ENCODE data around the gene PSAT1. TPM values are rescaled to one million over a fixed set of nuclear protein-coding genes. Genes with fewer than 3 reads are reported as not detected.

The PSAT1 gene
- total RNA-seq, 2 experiments from 2014 or later: 145 to 190 TPM

DNA sequence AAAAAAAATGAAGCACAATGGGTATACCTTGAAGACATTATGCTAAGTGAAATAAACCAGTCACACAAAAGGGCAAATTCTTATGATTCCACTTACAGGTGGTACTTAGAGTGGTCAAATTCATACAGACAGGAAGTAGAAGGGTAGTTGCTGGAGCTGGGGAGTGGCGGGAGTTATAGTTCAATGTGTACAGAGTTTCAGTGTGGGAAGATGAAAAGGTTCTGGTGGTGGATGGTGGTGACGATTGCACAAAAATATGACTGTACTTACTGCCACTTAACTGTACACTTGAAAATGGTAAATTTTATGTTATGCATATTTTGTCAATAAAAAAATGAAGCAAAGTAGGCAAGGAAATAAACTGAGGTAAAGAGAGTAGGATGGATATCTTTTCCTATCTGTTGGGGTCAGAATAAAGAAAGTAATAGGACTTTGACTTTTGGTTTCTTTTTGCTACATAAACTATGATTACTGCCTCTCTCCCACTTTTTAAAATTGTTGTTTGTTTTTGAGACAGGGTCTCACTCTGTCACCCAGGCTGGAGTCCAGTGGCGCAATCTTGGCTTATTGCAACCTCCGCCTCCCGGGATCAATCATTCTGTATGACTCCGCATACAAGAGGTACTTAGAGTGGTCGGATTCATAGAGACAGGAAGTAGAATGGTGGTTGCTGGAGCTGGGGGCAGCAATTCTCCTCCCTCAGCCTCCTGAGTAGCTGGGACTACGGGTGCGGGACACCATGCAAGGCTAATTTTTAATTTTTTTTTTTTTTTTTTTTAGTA is 4.0 kb upstream of the PSAT1 start:
- peak overlapping the region; percentile 49 for H3K27ac Mint-ChIP-seq
- no peak for ATAC-seq
- CTCF ChIA-PET: interaction anchor here (0.7 to 1.4 kb wide), 3 partner anchors 12 to 53 kb away, joined by 3 to 5 read pairs (median 4); no protein-coding TSS in a partner anchor

DNA sequence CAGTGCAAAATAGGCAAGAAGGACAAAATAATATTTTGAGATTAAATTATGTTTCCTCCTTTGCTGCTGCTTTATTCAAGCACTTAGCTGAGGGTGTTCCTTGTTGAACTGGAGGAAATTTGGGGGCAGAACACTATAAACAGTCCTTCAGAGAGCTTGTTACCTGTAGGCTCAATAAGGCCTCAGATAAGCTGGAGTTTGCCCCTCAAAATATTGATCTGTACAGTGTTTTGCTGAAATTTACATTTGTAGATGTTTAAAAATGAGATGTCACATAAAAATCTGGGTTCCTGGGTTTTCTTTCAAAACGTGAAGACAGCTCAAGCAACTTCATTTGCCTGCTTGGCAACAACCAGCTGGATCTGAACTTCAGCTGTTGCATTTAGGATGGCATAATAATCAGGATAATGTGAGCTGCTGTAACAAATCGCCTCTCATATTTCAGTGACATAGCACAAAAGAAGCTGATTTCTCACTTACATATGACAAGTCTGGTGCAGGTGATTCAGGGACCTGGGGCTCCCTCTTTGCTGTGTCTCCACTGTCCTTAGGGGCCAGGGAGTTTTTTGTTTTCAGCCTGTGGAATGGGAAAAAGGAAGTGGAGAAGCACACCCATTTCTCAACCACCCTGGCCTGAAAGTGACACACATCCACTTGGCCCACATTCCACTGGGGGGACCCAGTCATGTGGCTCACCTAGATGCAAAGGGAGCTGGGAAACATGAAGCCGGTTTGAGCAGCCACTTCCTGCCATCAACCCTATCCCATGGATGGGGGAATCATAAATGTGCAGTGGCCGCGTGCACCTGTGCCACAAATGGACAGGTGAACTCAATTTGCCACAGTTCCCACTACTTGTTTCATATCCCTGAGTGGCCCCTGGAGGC is 2.4 kb upstream of the PSAT1 start:
- intact Hi-C loops (cut with DNase I, micrococcal nuclease): loop anchor here (5.0 to 10.0 kb wide), 4 partner anchors 262 to 1278 kb away; partner anchors contain the start of genes GNAQ (in 1 of the 2), TLE4 (in 1 of the 2) and VPS13A (in 1 of the 2)
- CTCF ChIA-PET: interaction anchor here (0.6 to 1.4 kb wide), 4 partner anchors 9 to 47 kb away, joined by 3 read pairs; no protein-coding TSS in a partner anchor
- no peak for ATAC-seq
- Mint-ChIP-seq H3K9me3 (ENCODE audit: low read depth) (no peaks in the 10 kb centered on the region), H3K4me3 (no peak overlapping the region), H3K27ac (no peak overlapping the region), H3K4me1 (peaks cover 22% of the 10 kb centered on the region), H3K27me3 (no peaks in the 10 kb centered on the region), H3K36me3 (ENCODE audit: low read depth) (peaks cover 15% of the 10 kb centered on the region)
- DNase-seq: no peak
- POLR2A ChIA-PET: no interaction called here

More for the DNA sequence above, 4.0 kb upstream of the PSAT1 start:
- Mint-ChIP-seq H3K27me3 (no peaks in the 10 kb centered on the region), H3K4me1 (peaks cover 22% of the 10 kb centered on the region), H3K36me3 (ENCODE audit: low read depth) (peaks cover 5% of the 10 kb centered on the region), H3K9me3 (ENCODE audit: low read depth) (no peaks in the 10 kb centered on the region), H3K4me3 (peak overlapping the region; percentile 0)
- DNase-seq: peak; percentile 49
- POLR2A ChIA-PET: interaction anchor here (0.7 kb wide), 1 partner anchor 57 kb away, joined by 5 read pairs; no protein-coding TSS in a partner anchor
- intact Hi-C loops (cut with DNase I, micrococcal nuclease): loop anchor here in 1 of 2 experiments (10.0 kb wide), 1 partner anchor 818 kb away; no protein-coding TSS in a partner anchor

DNA sequence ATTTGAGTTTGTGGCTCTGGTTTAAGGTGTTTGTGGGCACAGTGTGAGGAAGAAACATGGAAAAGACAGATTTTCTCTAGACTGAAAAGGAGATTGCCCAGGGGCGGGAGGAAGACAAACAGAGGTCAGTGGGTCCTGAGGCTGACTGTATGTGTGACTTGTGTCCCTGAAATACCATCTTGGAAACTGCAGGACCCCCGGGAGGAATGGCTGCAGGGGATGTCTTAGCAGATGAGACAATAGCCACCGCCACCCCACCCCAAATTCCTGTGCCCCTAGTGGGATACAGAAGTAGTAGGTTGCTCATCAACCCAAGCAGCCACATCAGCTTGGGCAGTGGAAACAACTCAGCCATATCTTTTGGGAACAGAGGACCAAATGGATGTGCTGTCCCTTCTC is 1.7 kb upstream of the PSAT1 start:
- DNase-seq (no peak), ATAC-seq (no peak)
- ChIA-PET CTCF (no interaction called here), POLR2A (no interaction called here)
- peaks cover 21% of the 10 kb centered on the region for H3K36me3 Mint-ChIP-seq (ENCODE audit: low read depth)
- no peaks in the 10 kb centered on the region for H3K27me3 Mint-ChIP-seq
- H3K9me3 Mint-ChIP-seq (ENCODE audit: low read depth): no peaks in the 10 kb centered on the region
- H3K27ac Mint-ChIP-seq: no peak overlapping the region
- H3K4me3 Mint-ChIP-seq: no peak overlapping the region
- intact Hi-C loops (cut with DNase I, micrococcal nuclease): loop anchor here (5.0 to 10.0 kb wide), 4 partner anchors 263 to 1277 kb away; partner anchors contain the start of genes GNAQ (in 1 of the 2), TLE4 (in 1 of the 2) and VPS13A (in 1 of the 2)
- peaks cover 27% of the 10 kb centered on the region for H3K4me1 Mint-ChIP-seq

DNA sequence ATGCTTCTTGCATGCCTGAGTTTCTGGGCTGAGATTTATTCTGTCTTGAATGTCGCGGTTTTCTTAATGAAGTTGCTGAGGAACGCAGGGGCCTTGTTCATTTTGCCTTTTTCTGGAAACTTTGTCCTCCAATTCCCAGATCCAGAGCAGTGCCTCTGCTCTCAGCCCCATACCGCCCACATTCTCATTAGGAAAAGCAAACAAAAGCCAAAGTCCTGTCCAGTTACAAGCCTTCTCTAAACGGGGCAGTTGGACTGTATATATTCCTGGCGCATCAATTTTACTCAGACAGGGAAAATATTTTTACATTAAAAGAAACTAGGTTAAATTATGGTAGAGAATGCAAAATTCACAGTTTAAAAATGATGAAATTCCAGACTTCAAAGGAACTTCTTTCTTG is 1.2 kb upstream of the PSAT1 start:
- ChIA-PET CTCF (interaction anchor here (0.6 kb wide), 1 partner anchor 36 kb away, joined by 3 read pairs; no protein-coding TSS in a partner anchor), POLR2A (interaction anchor here (1.2 kb wide), 1 partner anchor 59 kb away, joined by 3 read pairs; no protein-coding TSS in a partner anchor)
- H3K4me1 Mint-ChIP-seq: peaks cover 29% of the 10 kb centered on the region

DNA sequence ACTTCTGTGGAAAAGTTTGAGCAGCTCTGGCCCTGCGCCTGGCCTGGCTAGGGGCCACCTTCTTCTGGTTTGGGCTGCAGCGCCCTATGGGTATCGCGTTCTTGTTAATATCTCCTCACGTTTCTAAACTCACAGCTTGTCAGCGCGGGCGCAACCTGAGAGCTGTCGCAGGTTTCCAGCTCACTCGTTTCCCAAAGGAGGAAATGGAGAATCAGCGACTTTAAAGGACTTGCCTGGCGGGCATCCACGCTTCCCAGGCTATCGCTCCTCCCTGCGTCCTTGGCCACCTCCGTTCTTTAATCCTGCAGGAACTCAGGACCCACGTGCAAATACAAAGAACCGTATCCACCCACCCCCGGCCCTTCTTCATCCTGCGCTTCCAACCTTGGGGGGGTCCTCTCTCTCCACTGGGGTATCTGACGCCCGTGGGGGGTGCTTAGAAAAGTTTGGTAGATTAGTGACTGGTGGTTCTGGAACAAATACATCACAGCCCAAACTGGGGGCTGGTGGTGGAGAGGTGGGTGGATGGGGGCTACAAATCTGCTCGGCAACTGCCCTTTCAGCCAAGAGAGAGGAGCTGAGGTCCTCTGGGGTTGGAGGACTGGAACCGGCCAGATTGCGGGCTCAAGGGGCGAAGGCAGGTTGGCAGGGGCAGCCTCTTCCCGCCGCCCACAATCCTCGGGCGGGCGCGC is 578 bp upstream of the PSAT1 start:
- peak; percentile 53 for DNase-seq
- Mint-ChIP-seq H3K36me3 (ENCODE audit: low read depth) (peaks cover 25% of the 10 kb centered on the region), H3K27me3 (no peaks in the 10 kb centered on the region), H3K4me3 (peak overlapping the region; percentile 91), H3K27ac (peak overlapping the region; percentile 97), H3K9me3 (ENCODE audit: low read depth) (no peaks in the 10 kb centered on the region), H3K4me1 (peaks cover 29% of the 10 kb centered on the region)
- ChIA-PET CTCF (interaction anchor here (0.6 to 3.7 kb wide), 10 partner anchors 8 to 953 kb away, joined by 3 to 13 read pairs (median 3); no protein-coding TSS in a partner anchor), POLR2A (interaction anchor here (0.5 to 1.2 kb wide), 3 partner anchors 21 to 178 kb away, joined by 3 read pairs; no protein-coding TSS in a partner anchor)
- intact Hi-C loops (cut with DNase I, micrococcal nuclease): loop anchor here (1.0 to 10.0 kb wide), 10 partner anchors 35 to 1276 kb away; partner anchors contain the start of genes CEP78 (in 2 of the 2), GNAQ (in 2 of the 2), TLE4 (in 2 of the 2) and VPS13A (in 2 of the 2)
- peak; percentile 4 for ATAC-seq

More for the DNA sequence above, 1.2 kb upstream of the PSAT1 start:
- H3K27me3 Mint-ChIP-seq: no peaks in the 10 kb centered on the region
- peaks cover 24% of the 10 kb centered on the region for H3K36me3 Mint-ChIP-seq (ENCODE audit: low read depth)
- H3K27ac Mint-ChIP-seq: peak overlapping the region; percentile 97
- ATAC-seq: no peak
- H3K9me3 Mint-ChIP-seq (ENCODE audit: low read depth): no peaks in the 10 kb centered on the region
- DNase-seq: no peak
- peak overlapping the region; percentile 91 for H3K4me3 Mint-ChIP-seq
- intact Hi-C loops (cut with DNase I, micrococcal nuclease): loop anchor here (1.0 to 10.0 kb wide), 10 partner anchors 34 to 1277 kb away; partner anchors contain the start of genes CEP78 (in 2 of the 2), GNAQ (in 2 of the 2), TLE4 (in 2 of the 2) and VPS13A (in 2 of the 2)

DNA sequence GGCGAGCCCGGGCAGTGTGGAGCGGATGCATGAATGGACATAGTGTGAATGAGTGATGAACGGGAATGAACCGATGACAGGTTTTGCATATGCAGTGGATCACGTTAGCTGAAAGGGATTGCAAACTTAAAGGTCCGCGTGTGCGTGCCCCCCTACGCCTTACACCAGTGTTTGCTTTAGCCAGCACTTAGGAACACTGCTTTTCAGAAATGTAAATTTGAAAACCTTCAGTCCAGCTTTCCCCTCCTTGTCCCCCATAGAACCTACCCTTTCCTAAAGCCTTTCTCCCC is 692 bp downstream of the PSAT1 start:
- intact Hi-C loops (cut with DNase I, micrococcal nuclease): loop anchor here (2.0 to 10.0 kb wide), 8 partner anchors 37 to 1275 kb away; partner anchors contain the start of genes GNAQ (in 2 of the 2), TLE4 (in 2 of the 2) and VPS13A (in 2 of the 2)
- Mint-ChIP-seq H3K27me3 (no peaks in the 10 kb centered on the region), H3K4me1 (peaks cover 27% of the 10 kb centered on the region), H3K4me3 (peak overlapping the region; percentile 91), H3K36me3 (ENCODE audit: low read depth) (peaks cover 35% of the 10 kb centered on the region), H3K9me3 (ENCODE audit: low read depth) (no peaks in the 10 kb centered on the region), H3K27ac (peak overlapping the region; percentile 84)
- ChIA-PET POLR2A (interaction anchor here (1.1 kb wide), 1 partner anchor 16 kb away, joined by 3 read pairs; no protein-coding TSS in a partner anchor), CTCF (interaction anchor here (1.0 to 3.7 kb wide), 4 partner anchors 13 to 263 kb away, joined by 4 to 13 read pairs (median 4); no protein-coding TSS in a partner anchor)
- no peak for ATAC-seq
- DNase-seq: no peak

DNA sequence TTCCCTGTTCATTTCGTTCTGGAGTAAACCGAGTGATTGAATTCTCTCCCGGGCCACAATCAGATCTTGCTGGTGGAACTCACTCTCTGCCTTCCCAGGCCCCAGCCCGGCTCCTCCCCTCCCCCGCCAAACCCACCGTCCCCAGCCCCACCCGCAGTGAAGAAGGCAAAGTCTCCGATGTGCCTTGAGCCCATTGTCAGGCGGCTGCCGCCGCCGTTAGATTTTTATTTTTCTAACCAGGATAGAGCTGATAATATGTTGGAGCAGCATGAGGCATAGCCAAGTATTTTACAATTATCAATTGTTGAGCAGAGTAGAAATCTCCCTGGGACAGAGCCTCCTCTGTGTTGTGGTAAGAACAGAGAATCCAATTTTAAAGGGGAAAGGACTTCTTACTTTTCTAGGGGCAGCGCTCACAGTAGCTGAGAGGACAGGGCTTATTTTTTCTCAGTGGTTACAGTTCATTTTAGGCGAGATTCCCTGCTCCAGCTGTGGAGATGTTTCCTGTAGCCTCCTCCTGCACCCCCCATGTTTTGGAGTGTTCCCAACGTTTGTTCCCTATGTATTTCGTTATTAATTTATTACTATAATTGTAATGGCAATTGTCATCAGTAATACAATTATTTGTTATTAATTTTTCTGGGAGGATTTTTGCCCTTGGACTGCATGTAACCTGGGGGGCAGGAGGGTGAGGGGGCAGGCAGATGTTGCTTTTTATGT is 1.3 kb downstream of the PSAT1 start:
- POLR2A ChIA-PET: no interaction called here
- Mint-ChIP-seq H3K4me3 (peak overlapping the region; percentile 91), H3K27ac (peak overlapping the region; percentile 84), H3K36me3 (ENCODE audit: low read depth) (peaks cover 37% of the 10 kb centered on the region), H3K9me3 (ENCODE audit: low read depth) (no peaks in the 10 kb centered on the region), H3K4me1 (peaks cover 22% of the 10 kb centered on the region), H3K27me3 (no peaks in the 10 kb centered on the region)
- ATAC-seq (no peak), DNase-seq (peak; percentile 51)
- CTCF ChIA-PET: interaction anchor here (1.8 to 3.7 kb wide), 2 partner anchors 61 to 263 kb away, joined by 4 to 13 read pairs; no protein-coding TSS in a partner anchor
- intact Hi-C loops (cut with DNase I, micrococcal nuclease): loop anchor here (5.0 to 10.0 kb wide), 4 partner anchors 266 to 1274 kb away; partner anchors contain the start of genes GNAQ (in 1 of the 2), TLE4 (in 1 of the 2) and VPS13A (in 1 of the 2)

DNA sequence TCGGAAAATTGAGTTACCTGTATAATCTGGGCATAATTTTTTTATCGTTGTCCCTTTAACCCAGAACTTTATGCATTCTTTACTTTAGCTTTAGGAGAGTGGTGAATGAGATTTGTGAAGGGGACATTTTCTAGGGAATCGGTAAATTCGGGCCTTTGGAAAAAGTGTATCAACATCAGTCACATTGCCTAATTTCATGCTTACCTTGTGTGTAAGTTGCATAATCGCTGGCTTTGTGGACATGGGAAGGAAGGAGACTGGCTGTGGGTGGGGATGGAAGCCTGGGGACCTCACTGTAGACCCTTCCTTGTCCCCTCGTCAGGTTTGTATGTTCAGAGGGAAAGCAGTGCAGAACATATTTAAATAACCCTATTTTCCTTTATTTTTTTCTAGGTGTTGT is 3.3 kb downstream of the PSAT1 start:
- CTCF ChIA-PET: no interaction called here

DNA sequence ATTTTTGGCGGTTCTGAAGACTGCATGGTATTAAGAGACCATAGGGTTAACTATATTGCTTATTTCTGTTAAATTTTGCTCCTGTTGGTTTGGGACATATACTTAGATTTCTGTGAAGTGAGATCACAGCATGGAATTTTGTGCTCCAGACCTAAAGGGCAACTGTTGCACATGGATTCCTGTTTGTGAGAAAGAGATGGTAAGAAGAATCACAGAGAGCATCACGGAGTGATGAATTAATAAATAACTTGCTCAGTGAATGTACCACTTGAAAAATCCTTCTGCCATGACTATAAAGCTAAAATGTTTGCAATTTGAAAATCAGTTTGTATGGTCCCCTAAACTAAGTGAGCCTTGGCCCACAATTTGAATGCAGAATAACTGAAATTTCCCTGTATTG is 4.5 kb downstream of the PSAT1 start:
- Mint-ChIP-seq H3K9me3 (ENCODE audit: low read depth) (no peaks in the 10 kb centered on the region), H3K36me3 (ENCODE audit: low read depth) (peaks cover 65% of the 10 kb centered on the region), H3K4me3 (no peak overlapping the region), H3K27me3 (no peaks in the 10 kb centered on the region), H3K27ac (no peak overlapping the region), H3K4me1 (peaks cover 9% of the 10 kb centered on the region)
- intact Hi-C loops (cut with DNase I, micrococcal nuclease): no loop called here
- ATAC-seq: no peak
- DNase-seq: no peak
- ChIA-PET CTCF (interaction anchor here (0.7 kb wide), 1 partner anchor 11 kb away, joined by 4 read pairs; no protein-coding TSS in a partner anchor), POLR2A (no interaction called here)

More for the DNA sequence above, 3.3 kb downstream of the PSAT1 start:
- Mint-ChIP-seq H3K4me1 (peaks cover 18% of the 10 kb centered on the region), H3K9me3 (ENCODE audit: low read depth) (no peaks in the 10 kb centered on the region), H3K4me3 (no peak overlapping the region), H3K27me3 (no peaks in the 10 kb centered on the region), H3K36me3 (ENCODE audit: low read depth) (peaks cover 54% of the 10 kb centered on the region), H3K27ac (no peak overlapping the region)
- ATAC-seq: no peak
- no peak for DNase-seq
- POLR2A ChIA-PET: no interaction called here
- intact Hi-C loops (cut with DNase I, micrococcal nuclease): no loop called here

All from activated CD4-positive, alpha-beta T cell treated with anti-CD3 and anti-CD28 coated beads for 36 hours (primary cell).